ENCODE data around the gene SLC12A4. TPM values are rescaled to one million over a fixed set of nuclear protein-coding genes. Genes with fewer than 3 reads are reported as not detected.

The SLC12A4 gene
- total RNA-seq, 2 experiments from 2014 or later: 15.1 to 17.7 TPM

DNA sequence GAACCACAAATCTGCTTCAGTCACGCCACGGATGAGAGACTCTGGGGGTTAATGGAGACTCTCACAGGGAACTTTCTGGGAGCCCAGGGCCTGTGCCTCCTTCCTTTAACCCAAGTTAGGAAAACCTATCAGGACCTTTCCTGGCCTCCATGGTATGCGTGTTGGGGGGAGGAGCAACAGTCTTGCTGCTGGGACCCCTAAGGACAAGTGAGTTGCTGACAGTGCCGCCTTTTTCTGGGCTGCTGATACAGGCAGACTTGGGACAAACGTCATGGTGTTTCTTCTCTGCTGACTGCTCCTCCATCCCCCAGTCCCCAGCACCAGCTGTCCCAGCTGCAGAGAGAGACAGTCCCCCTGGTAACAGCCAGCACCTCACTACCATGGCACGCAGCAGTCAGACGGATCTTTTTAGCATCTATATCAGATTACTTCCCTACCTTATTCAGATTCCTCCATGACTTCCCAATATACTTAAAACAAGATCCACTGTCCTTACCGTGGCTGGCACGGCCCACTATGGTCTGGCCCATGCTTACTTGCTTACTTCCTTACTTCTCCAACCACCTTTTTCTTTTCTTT lies 40.8 kb upstream of the SLC12A4 start:
- Mint-ChIP-seq H3K4me1 (ENCODE audit: low read depth) (peaks cover 41% of the 10 kb centered on the region), H3K4me3 (no peak overlapping the region), H3K36me3 (ENCODE audit: low read depth) (no peaks in the 10 kb centered on the region), H3K27me3 (no peaks in the 10 kb centered on the region), H3K27ac (peak overlapping the region; percentile 71), H3K9me3 (no peaks in the 10 kb centered on the region)
- no peak for ATAC-seq (ENCODE audit: poor library complexity)
- TF ChIP-seq, protein P1, sequence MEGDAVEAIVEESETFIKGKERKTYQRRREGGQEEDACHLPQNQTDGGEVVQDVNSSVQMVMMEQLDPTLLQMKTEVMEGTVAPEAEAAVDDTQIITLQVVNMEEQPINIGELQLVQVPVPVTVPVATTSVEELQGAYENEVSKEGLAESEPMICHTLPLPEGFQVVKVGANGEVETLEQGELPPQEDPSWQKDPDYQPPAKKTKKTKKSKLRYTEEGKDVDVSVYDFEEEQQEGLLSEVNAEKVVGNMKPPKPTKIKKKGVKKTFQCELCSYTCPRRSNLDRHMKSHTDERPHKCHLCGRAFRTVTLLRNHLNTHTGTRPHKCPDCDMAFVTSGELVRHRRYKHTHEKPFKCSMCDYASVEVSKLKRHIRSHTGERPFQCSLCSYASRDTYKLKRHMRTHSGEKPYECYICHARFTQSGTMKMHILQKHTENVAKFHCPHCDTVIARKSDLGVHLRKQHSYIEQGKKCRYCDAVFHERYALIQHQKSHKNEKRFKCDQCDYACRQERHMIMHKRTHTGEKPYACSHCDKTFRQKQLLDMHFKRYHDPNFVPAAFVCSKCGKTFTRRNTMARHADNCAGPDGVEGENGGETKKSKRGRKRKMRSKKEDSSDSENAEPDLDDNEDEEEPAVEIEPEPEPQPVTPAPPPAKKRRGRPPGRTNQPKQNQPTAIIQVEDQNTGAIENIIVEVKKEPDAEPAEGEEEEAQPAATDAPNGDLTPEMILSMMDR (IDR thresholded peaks at IDR 0.05): no peak
- ChIA-PET CTCF (no interaction called here), POLR2A (interaction anchor here (0.6 to 1.4 kb wide), 3 partner anchors 10 to 26 kb away, joined by 3 to 5 read pairs (median 4); no protein-coding TSS in a partner anchor)
- Histone ChIP-seq H3K27ac (ENCODE audit: low read depth in 1 of 2, low read length in 2 of 2) (no peak overlapping the region), H3K36me3 (ENCODE audit: insufficient read depth, low read length) (no peaks in the 10 kb centered on the region), H3K4me1 (ENCODE audit: insufficient read depth, low read length) (peaks cover 41% of the 10 kb centered on the region), H3K9me3 (ENCODE audit: control insufficient read depth in 1 of 2, insufficient read depth in 1 of 2, low read length in 2 of 2) (no peaks in the 10 kb centered on the region), H3K27me3 (ENCODE audit: control insufficient read depth in 1 of 2, insufficient read depth in 2 of 2, low read length in 2 of 2) (no peaks in the 10 kb centered on the region), H3K4me3 (ENCODE audit: low read length) (no peak overlapping the region)
- intact Hi-C loops (cut with DNase I, micrococcal nuclease): no loop called here
- no peak for DNase-seq

DNA sequence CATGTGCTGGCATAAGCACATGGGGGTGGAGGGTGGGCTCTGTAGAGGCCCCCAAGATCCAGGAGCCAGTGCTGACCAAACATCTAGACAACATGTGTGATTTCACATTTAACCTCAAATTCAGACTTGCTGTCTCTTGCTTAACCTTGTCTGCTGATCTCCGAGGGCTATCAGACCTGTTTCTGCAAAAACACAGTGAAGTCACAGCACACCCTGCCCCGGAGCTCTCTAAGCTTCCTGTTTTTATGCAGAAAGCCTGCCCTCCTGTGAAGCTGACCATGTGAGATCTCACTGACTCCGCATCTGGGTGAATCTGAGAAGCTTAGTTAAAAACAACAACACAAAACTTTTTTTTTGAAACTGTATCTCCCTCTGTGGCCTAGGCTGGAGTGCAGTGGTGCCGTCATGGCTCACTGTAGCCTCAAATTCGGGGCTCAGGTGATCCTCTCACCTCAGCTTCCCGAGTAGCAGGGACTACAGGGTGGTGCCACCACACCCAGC lies 37.4 kb upstream of the SLC12A4 start:
- ChIA-PET POLR2A (interaction anchor here (0.5 to 3.5 kb wide), 22 partner anchors 8 to 1176 kb away, joined by 3 to 52 read pairs (median 4); partner anchors contain the start of genes DDX28, DPEP2NB, DUS2 and GFOD2), CTCF (interaction anchor here (0.7 to 1.0 kb wide), 2 partner anchors 64 to 189 kb away, joined by 3 read pairs; no protein-coding TSS in a partner anchor)
- Mint-ChIP-seq H3K36me3 (ENCODE audit: low read depth) (no peaks in the 10 kb centered on the region), H3K9me3 (no peaks in the 10 kb centered on the region), H3K4me3 (peak overlapping the region; percentile 74), H3K4me1 (ENCODE audit: low read depth) (peaks cover 48% of the 10 kb centered on the region), H3K27me3 (no peaks in the 10 kb centered on the region), H3K27ac (peak overlapping the region; percentile 97)
- Histone ChIP-seq H3K27ac (ENCODE audit: low read depth in 1 of 2, low read length in 2 of 2) (peak overlapping the region; percentile 62 to 84), H3K27me3 (ENCODE audit: control insufficient read depth in 1 of 2, insufficient read depth in 2 of 2, low read length in 2 of 2) (no peaks in the 10 kb centered on the region), H3K4me1 (ENCODE audit: insufficient read depth, low read length) (peaks cover 49% of the 10 kb centered on the region), H3K4me3 (ENCODE audit: low read length) (no peak overlapping the region), H3K9me3 (ENCODE audit: control insufficient read depth in 1 of 2, insufficient read depth in 1 of 2, low read length in 2 of 2) (no peaks in the 10 kb centered on the region), H3K36me3 (ENCODE audit: insufficient read depth, low read length) (no peaks in the 10 kb centered on the region)
- ATAC-seq (ENCODE audit: poor library complexity) (peak; percentile 96), DNase-seq (peak; percentile 35 to 82 (median 61))
- TF ChIP-seq, protein P1 (IDR thresholded peaks at IDR 0.05): no peak
- intact Hi-C loops (cut with DNase I, micrococcal nuclease): no loop called here

GRCh38 chr16:68005211-68005610 lies 36.8 kb upstream of the SLC12A4 start:
- H3K36me3 Mint-ChIP-seq (ENCODE audit: low read depth): no peaks in the 10 kb centered on the region
- no peak for ATAC-seq (ENCODE audit: poor library complexity)
- Histone ChIP-seq H3K36me3 (ENCODE audit: insufficient read depth, low read length) (no peaks in the 10 kb centered on the region), H3K4me1 (ENCODE audit: insufficient read depth, low read length) (peaks cover 54% of the 10 kb centered on the region), H3K27me3 (ENCODE audit: control insufficient read depth in 1 of 2, insufficient read depth in 2 of 2, low read length in 2 of 2) (no peaks in the 10 kb centered on the region), H3K4me3 (ENCODE audit: low read length) (no peak overlapping the region), H3K9me3 (ENCODE audit: control insufficient read depth in 1 of 2, insufficient read depth in 1 of 2, low read length in 2 of 2) (no peaks in the 10 kb centered on the region), H3K27ac (ENCODE audit: low read depth in 1 of 2, low read length in 2 of 2) (peak overlapping the region; percentile 62 to 84)
- H3K27ac Mint-ChIP-seq: peak overlapping the region; percentile 97
- H3K4me1 Mint-ChIP-seq (ENCODE audit: low read depth): peaks cover 48% of the 10 kb centered on the region
- intact Hi-C loops (cut with DNase I, micrococcal nuclease): no loop called here
- H3K27me3 Mint-ChIP-seq: no peaks in the 10 kb centered on the region
- TF ChIP-seq, protein P1 (IDR thresholded peaks at IDR 0.05): no peak
- H3K9me3 Mint-ChIP-seq: no peaks in the 10 kb centered on the region
- ChIA-PET CTCF (no interaction called here), POLR2A (interaction anchor here (0.5 to 3.5 kb wide), 22 partner anchors 8 to 1175 kb away, joined by 3 to 52 read pairs (median 4); partner anchors contain the start of genes DDX28, DPEP2NB, DUS2 and GFOD2)
- peak overlapping the region; percentile 11 for H3K4me3 Mint-ChIP-seq
- DNase-seq: no peak
